CD4-positive, alpha-beta T cell treated with Interleukin-15 for 4 hours (primary cell): Measurements from ENCODE around the gene TJAP1.
"Not testable (repeated sequence)": the region's sequence is repeated elsewhere in the genome, so short reads cannot be mapped to it uniquely, and the experiment has no call there.

Source experiments
- DNase-seq: peaks from one replicate; pipeline ENCODE4 v3.0.0-alpha.2; 2020; ENCODE audit warnings: low spot score

TJAP1 gene

GRCh38 chr6:43454290-43454695, 23.1 kb upstream of the TJAP1 start:
- DNase-seq, result peak; percentile 67

- DNase-seq, result peak; percentile 16
Observed at GRCh38 chr6:43454696-43455530, 22.5 kb upstream of the TJAP1 start.

- DNase-seq, result peak; percentile 40
Observed at GRCh38 chr6:43455531-43456428, 21.6 kb upstream of the TJAP1 start, which contains the start of gene DLK2. Gene DLK2, minus strand, starts transcription at chr6:43455548. Its CDS starts 723 bp downstream, at chr6:43454825.

GRCh38 chr6:43457643-43458042, 19.7 kb upstream of the TJAP1 start:
- no peak for DNase-seq

- not testable (repeated sequence) for DNase-seq
Observed at GRCh38 chr6:43458154-43458553, 19.2 kb upstream of the TJAP1 start.

GRCh38 chr6:43459535-43459934, 17.8 kb upstream of the TJAP1 start:
- no peak for DNase-seq

- DNase-seq, result no peak
Observed at GRCh38 chr6:43460032-43460431, 17.3 kb upstream of the TJAP1 start.

- DNase-seq, result no peak
Observed at GRCh38 chr6:43461936-43462335, 15.4 kb upstream of the TJAP1 start.

GRCh38 chr6:43464337-43464736, 13.0 kb upstream of the TJAP1 start:
- no peak for DNase-seq

- DNase-seq, result no peak
Observed at GRCh38 chr6:43465948-43466347, 11.4 kb upstream of the TJAP1 start.

GRCh38 chr6:43467265-43467664, 10.1 kb upstream of the TJAP1 start:
- not testable (repeated sequence) for DNase-seq

- DNase-seq, result no peak
Observed at GRCh38 chr6:43467752-43468151, 9.6 kb upstream of the TJAP1 start.

- no peak for DNase-seq
Observed at GRCh38 chr6:43468240-43468639, 9.1 kb upstream of the TJAP1 start.

GRCh38 chr6:43468748-43469681, 8.4 kb upstream of the TJAP1 start:
- DNase-seq, result no peak

GRCh38 chr6:43469947-43470346, 7.4 kb upstream of the TJAP1 start:
- no peak for DNase-seq

- DNase-seq, result no peak
Observed at GRCh38 chr6:43471399-43471798, 6.0 kb upstream of the TJAP1 start.

GRCh38 chr6:43472515-43472914, 4.9 kb upstream of the TJAP1 start:
- DNase-seq, result no peak

- no peak for DNase-seq
Observed at GRCh38 chr6:43475516-43475915, 1.9 kb upstream of the TJAP1 start.

GRCh38 chr6:43476746-43477145, 624 bp upstream of the TJAP1 start:
- no peak for DNase-seq

GRCh38 chr6:43478008-43478372, 620 bp downstream of the TJAP1 start:
- no peak for DNase-seq

GRCh38 chr6:43481075-43481474, 3.7 kb downstream of the TJAP1 start:
- DNase-seq, result no peak
